B cell (primary cell): ENCODE measurements around the gene KCNC1. TPM values are rescaled to one million over a fixed set of nuclear protein-coding genes. Genes with fewer than 3 reads are reported as not detected.

Experiments
- ATAC-seq: fragments of 200-7000 bp; cut with Tn5 transposase; one replicate; pipeline ENCODE4 v1.10.0; 2021; ENCODE audit warnings: low read depth, mild to moderate bottlenecking, moderate number of reproducible peaks, moderate library complexity
- CTCF ChIA-PET: fragments of 350-600 bp; sonication (Branson Sonifier 250); formaldehyde crosslinking; loops from one replicate; lab custom pipeline; 2021; ENCODE audit warnings: antibody characterized with exemption, inconsistent platforms; lab: Charles Lee
- POLR2A ChIA-PET: fragments of 350-600 bp; sonication (Branson Sonifier 250); formaldehyde crosslinking; loops from one replicate; lab custom pipeline; 2021; ENCODE audit warnings: antibody characterized with exemption; lab: Charles Lee
- DNase-seq: peaks from one replicate; pipeline ENCODE4 v3.0.0; 2013
- H2AFZ ChIP-seq: 2 replicates; pipeline ENCODE4 v1.6.1; 2012; ENCODE audit warnings: mild to moderate bottlenecking, low read depth, low read length; ENCODE audit not compliant: insufficient read depth, poor library complexity, severe bottlenecking
- H3K27ac ChIP-seq, 2 donors: 1 replicate in 1 of 2; 2 replicates in 1 of 2; pipeline ENCODE4 v1.5.1; 2012 to 2013; ENCODE audit warnings: low read length in 2 of 2, mild to moderate bottlenecking in 2 of 2, moderate library complexity in 1 of 2
- H3K27me3 ChIP-seq, 4 experiments: fragments of 200-600 bp in 1 of 4; sonication (generic) in 1 of 4; replicated peaks in 1 of 4; 1 replicate in 2 of 4; 2 replicates in 2 of 4; pipeline versions ENCODE4 v1.6.1 to v1.7.0; 2013 to 2016; ENCODE audit warnings: low read length in 3 of 4, mild to moderate bottlenecking in 2 of 4, mixed read lengths in 1 of 4, moderate library complexity in 1 of 4; ENCODE audit not compliant: insufficient read depth in 4 of 4, control insufficient read depth in 3 of 4; ENCODE audit errors: control extremely low read depth in 1 of 4
- H3K36me3 ChIP-seq, 2 experiments: replicated peaks in 1 of 2; 1 replicate in 1 of 2; 2 replicates in 1 of 2; pipeline versions ENCODE4 v1.6.1 to v1.7.1; 2013; ENCODE audit warnings: low read length in 1 of 2; ENCODE audit not compliant: insufficient read depth in 2 of 2, control insufficient read depth in 1 of 2; ENCODE audit errors: control extremely low read depth in 1 of 2, extremely low read depth in 1 of 2
- H3K4me1 ChIP-seq, 2 donors: fragments of 200-600 bp in 1 of 2; sonication (generic) in 1 of 2; 1 replicate in 1 of 2; 2 replicates in 1 of 2; pipeline versions ENCODE4 v1.5.1 to v1.6.1; 2013 to 2017; ENCODE audit warnings: low read length in 2 of 2; ENCODE audit not compliant: control insufficient read depth in 2 of 2, insufficient read depth in 2 of 2
- H3K4me2 ChIP-seq: replicated peaks from 2 replicates; pipeline ENCODE3; 2012; ENCODE audit warnings: mild to moderate bottlenecking, low read depth, low read length; ENCODE audit not compliant: poor library complexity, severe bottlenecking
- H3K4me3 ChIP-seq, 5 experiments: fragments of 200-600 bp in 1 of 5; sonication (generic) in 1 of 5; 1 replicate in 3 of 5; 2 replicates in 2 of 5; pipeline versions ENCODE4 v1.5.1 to v1.7.0; 2011 to 2016; ENCODE audit warnings: low read length in 4 of 5, mild to moderate bottlenecking in 4 of 5, low read depth in 2 of 5, control low read depth in 1 of 5, moderate library complexity in 1 of 5; ENCODE audit not compliant: insufficient read depth in 1 of 5; ENCODE audit errors: control extremely low read depth in 1 of 5, extremely low read depth in 1 of 5
- H3K79me2 ChIP-seq: fragments of 200-600 bp; sonication (generic); one replicate; pipeline ENCODE4 v1.6.0; 2016; ENCODE audit warnings: low read length; ENCODE audit not compliant: control insufficient read depth, insufficient read depth
- H3K9ac ChIP-seq: fragments of 200-600 bp; sonication (generic); 2 replicates; pipeline ENCODE4 v1.6.1; 2017; ENCODE audit warnings: mild to moderate bottlenecking, low read length, moderate library complexity
- H3K9me3 ChIP-seq, 3 donors: one replicate each; pipeline versions ENCODE4 v1.6.1 to v1.7.1; 2013; ENCODE audit warnings: low read length in 2 of 3; ENCODE audit not compliant: control insufficient read depth in 2 of 3, insufficient read depth in 1 of 3; ENCODE audit errors: control extremely low read depth in 1 of 3
- H4K20me1 ChIP-seq: 2 replicates; pipeline ENCODE4 v1.6.0; 2012; ENCODE audit warnings: mild to moderate bottlenecking, low read length; ENCODE audit not compliant: insufficient read depth, control insufficient read depth, poor library complexity, severe bottlenecking
- H3K27ac Mint-ChIP-seq: one replicate; pipeline ENCODE4 v1.8.0; 2021; ENCODE audit warnings: mixed read lengths
- H3K27me3 Mint-ChIP-seq: one replicate; pipeline ENCODE4 v1.8.0; 2021; ENCODE audit warnings: mixed read lengths
- H3K4me1 Mint-ChIP-seq: one replicate; pipeline ENCODE4 v1.8.0; 2021; ENCODE audit warnings: mixed read lengths
- H3K4me3 Mint-ChIP-seq: one replicate; pipeline ENCODE4 v1.8.0; 2021; ENCODE audit warnings: mixed read lengths
- H3K9me3 Mint-ChIP-seq: one replicate; pipeline ENCODE4 v1.8.0; 2022; ENCODE audit warnings: mixed read lengths; ENCODE audit not compliant: insufficient read depth
- EZH2 ChIP-seq: IDR thresholded peaks from 2 replicates; pipeline ENCODE4 v1.6.1; 2012; ENCODE audit warnings: borderline replicate concordance, low read depth, mild to moderate bottlenecking, moderate library complexity, low read length; ENCODE audit not compliant: insufficient read depth, poor library complexity, severe bottlenecking
- WGBS: methylation state at CpG from one replicate; pipeline ENCODE4 v1.1.5; 2013; ENCODE audit warnings: missing lambda C conversion rate; ENCODE audit not compliant: insufficient coverage; 5-methylcytosine and 5-hydroxymethylcytosine counted together
- intact Hi-C: fragments of 100-400 bp; cut with micrococcal nuclease; formaldehyde crosslinking; loops from one replicate; pipeline ENCODE4 v1.10.0; 2022
- polyA plus RNA-seq: library from polyadenylated mRNA; depleted of rRNA; stranded (reverse); fragments of >200 nt; gene quantifications from 2 replicates; pipeline ENCODE4 v1.2.3, GENCODE V29; 2012
- total RNA-seq, 2 donors: library from RNA; stranded (reverse); fragments of 120-200 nt in 1 of 2; gene quantifications; 1 replicate in 1 of 2; 2 replicates in 1 of 2; pipeline versions ENCODE4 v1.2.3 to v1.2.4, GENCODE V29; 2013 to 2022
- TF ChIP-seq, protein P1 (sequence below): fragments of 200-600 bp; IDR thresholded peaks from one replicate; pipeline ENCODE4 v1.8.0; 2022; ENCODE audit warnings: antibody characterized with exemption, mild to moderate bottlenecking

The KCNC1 gene
- total and polyA plus RNA-seq, 2 donors (not counting 1 experiment from before 2014, with no cell fraction given) = not detected

DNA sequence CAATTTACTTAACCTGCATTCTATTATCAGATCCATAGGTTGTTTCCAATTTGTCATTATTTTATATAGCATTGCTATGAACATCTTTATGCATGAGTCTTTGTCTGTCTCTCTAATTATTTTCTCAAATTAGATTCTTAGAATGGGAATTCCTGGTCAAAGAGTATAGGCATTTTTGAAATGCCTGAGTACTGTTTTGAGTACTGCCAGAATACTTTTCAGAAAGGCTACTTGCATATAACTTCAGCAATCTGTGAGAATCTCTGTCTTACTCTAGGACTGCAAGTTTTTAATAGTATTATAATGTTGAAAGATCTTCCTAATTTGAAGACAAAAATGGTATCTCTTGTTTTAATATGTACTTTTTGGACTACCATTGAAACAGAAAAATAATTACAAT lies 56.6 kb downstream of the KCNC1 start:
- intact Hi-C loops = no loop called here
- no peaks in the 10 kb centered on the region for H3K27me3 Mint-ChIP-seq
- ATAC-seq = no peak
- no peaks in the 10 kb centered on the region for H3K79me2 ChIP-seq
- no peak overlapping the region for H3K27ac Mint-ChIP-seq
- H3K9me3 Mint-ChIP-seq = no peaks in the 10 kb centered on the region
- H4K20me1 ChIP-seq = no peaks in the 10 kb centered on the region
- peaks cover 0 to 2% (median 0%) of the 10 kb centered on the region in 3 donors for H3K9me3 ChIP-seq
- TF ChIP-seq, protein P1, sequence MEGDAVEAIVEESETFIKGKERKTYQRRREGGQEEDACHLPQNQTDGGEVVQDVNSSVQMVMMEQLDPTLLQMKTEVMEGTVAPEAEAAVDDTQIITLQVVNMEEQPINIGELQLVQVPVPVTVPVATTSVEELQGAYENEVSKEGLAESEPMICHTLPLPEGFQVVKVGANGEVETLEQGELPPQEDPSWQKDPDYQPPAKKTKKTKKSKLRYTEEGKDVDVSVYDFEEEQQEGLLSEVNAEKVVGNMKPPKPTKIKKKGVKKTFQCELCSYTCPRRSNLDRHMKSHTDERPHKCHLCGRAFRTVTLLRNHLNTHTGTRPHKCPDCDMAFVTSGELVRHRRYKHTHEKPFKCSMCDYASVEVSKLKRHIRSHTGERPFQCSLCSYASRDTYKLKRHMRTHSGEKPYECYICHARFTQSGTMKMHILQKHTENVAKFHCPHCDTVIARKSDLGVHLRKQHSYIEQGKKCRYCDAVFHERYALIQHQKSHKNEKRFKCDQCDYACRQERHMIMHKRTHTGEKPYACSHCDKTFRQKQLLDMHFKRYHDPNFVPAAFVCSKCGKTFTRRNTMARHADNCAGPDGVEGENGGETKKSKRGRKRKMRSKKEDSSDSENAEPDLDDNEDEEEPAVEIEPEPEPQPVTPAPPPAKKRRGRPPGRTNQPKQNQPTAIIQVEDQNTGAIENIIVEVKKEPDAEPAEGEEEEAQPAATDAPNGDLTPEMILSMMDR = no peak
- no peak for TF ChIP-seq EZH2
- POLR2A ChIA-PET = no interaction called here
- H3K4me2 ChIP-seq = no peak overlapping the region
- H3K9ac ChIP-seq = no peak overlapping the region
- H3K4me1 ChIP-seq = no peaks in the 10 kb centered on the region
- no peak for DNase-seq
- no peak overlapping the region for H3K4me3 Mint-ChIP-seq
- no peaks in the 10 kb centered on the region for H3K4me1 Mint-ChIP-seq
- CTCF ChIA-PET = no interaction called here
- H3K4me3 ChIP-seq = no peak overlapping the region
- no peaks in the 10 kb centered on the region for H3K36me3 ChIP-seq
- no peaks in the 10 kb centered on the region for H3K27me3 ChIP-seq
- no peak overlapping the region for H2AFZ ChIP-seq
- no peak overlapping the region for H3K27ac ChIP-seq

DNA sequence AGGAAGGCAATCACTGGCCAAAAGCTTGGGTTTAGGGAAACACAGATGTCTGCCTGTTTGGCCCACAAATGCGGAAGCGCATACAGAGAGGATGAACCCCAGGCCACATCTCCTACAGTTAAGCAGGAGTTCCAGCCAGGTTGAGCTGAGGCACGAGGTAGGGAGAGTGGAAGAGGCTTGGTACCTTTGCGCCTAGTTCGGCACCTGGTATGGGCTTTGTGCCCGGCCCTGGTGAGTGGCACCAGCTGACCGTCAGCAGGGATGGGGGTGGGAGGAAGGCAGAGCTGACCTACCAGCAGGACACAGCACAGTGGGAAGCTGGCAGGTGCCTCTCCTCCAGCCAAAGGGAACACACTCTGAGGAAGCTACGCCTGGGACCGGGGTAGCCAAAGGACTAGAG lies 57.6 kb downstream of the KCNC1 start:
- Mint-ChIP-seq H3K27ac (no peak overlapping the region), H3K9me3 (no peaks in the 10 kb centered on the region), H3K27me3 (no peaks in the 10 kb centered on the region), H3K4me3 (no peak overlapping the region), H3K4me1 (no peaks in the 10 kb centered on the region)
- intact Hi-C loops = no loop called here
- no peaks in the 10 kb centered on the region for H3K27me3 ChIP-seq
- no peaks in the 10 kb centered on the region for H4K20me1 ChIP-seq
- no peak overlapping the region for H3K9ac ChIP-seq
- H3K27ac ChIP-seq = no peak overlapping the region
- H3K36me3 ChIP-seq = no peaks in the 10 kb centered on the region
- no peak for ATAC-seq
- no peak overlapping the region for H2AFZ ChIP-seq
- POLR2A ChIA-PET = no interaction called here
- peaks cover 0 to 2% (median 0%) of the 10 kb centered on the region in 3 donors for H3K9me3 ChIP-seq
- no peak for DNase-seq
- no peak overlapping the region for H3K4me3 ChIP-seq
- TF ChIP-seq, protein P1 = no peak
- no peak for TF ChIP-seq EZH2
- no peaks in the 10 kb centered on the region for H3K79me2 ChIP-seq
- over 99% methylated on average over 8 of the region's 9 CpGs for WGBS
- H3K4me1 ChIP-seq = no peaks in the 10 kb centered on the region
- no peak overlapping the region for H3K4me2 ChIP-seq
- CTCF ChIA-PET = no interaction called here
